Stromal cell of bone marrow (primary cell): ENCODE measurements around the gene COL13A1.

Source experiments
- DNase-seq: peaks from one replicate; pipeline ENCODE4 v3.0.0-alpha.2; 2012; ENCODE audit warnings: low read depth

The COL13A1 gene

DNA sequence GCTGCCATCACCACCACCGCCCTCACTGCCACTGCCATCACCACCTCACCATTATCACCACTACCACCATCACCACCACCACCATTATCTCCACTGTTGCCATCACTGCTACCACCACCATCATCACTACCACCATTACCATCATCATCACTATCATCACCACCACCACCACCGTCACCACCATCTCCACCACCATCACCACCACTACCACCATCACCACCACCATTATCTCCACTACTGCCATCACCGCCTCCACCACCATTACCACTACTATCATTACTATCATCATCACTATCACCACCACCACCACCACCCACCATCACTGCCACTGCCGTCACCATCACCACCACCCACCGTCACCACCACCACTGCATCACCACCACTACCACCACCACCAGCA lies 9.9 kb upstream of the COL13A1 start:
- no peak for DNase-seq

DNA sequence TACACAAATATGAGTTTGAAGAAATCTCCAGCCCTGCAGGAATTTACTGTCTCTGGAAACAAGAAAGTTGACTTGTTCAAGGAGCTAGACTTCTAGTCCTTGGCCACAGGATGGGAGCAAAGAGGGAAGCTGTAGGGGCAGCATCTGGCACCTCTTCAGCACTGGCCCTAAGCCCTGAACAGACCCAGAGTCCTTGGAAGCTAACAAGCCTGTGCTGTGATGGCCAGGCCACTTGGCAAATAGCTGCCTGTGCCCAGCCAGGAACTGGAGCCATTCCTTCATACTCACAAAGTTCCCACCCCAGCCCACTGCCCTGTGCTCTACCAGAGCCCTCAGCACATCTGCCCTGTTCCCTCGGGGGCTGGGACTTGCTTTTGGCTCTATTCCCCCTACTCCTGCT lies 9.4 kb upstream of the COL13A1 start:
- DNase-seq, result no peak

DNA sequence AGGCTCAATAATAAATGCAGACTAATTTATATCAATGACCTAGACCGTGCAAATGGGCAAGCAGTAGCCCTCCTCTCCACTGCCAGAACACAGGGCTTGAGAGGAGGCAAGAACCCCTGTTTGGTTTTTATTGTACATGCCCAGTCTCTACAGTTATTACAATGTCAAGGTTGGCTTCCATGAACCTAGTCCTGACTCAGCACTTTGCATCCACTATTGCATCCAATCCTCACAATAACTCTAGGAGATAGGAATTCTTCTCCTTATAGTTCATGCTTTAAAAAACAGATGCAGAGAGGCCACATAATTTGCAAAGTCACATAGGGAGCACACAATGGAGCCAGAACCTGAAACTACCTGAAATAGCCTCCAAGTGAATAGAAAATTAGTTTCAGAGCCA lies 7.0 kb upstream of the COL13A1 start:
- DNase-seq, result no peak

DNA sequence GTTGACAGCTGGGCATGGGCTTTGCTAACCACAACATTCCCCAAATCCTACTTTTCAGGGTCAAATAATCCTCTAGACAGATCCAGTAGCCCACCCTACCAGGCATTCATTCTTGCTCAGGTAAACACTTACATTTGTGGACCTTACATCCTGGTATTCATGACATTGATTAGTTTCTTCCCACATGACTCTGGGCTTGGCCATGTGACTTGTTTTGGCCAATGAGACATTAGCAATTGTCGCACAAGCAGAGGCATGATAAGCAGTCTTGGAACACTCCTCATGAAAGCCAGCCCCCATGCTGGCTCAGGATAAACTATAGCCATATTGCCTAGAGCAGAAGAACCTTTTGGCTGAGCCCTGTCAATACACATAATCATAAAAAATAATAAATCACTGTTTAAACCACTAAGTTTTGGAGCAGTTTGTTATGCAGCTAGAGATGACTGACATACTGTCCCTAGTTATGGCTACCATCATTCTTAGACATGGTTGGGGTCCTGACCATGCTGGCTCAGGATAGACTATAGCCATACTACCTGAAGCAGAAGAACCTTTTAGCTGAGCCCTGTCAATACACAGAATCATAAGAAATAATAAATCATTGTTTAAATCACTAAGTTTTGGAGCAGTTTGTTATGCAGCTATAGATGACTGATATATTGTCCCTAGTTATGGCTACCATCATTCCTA lies 6.3 kb upstream of the COL13A1 start:
- DNase-seq, result no peak

DNA sequence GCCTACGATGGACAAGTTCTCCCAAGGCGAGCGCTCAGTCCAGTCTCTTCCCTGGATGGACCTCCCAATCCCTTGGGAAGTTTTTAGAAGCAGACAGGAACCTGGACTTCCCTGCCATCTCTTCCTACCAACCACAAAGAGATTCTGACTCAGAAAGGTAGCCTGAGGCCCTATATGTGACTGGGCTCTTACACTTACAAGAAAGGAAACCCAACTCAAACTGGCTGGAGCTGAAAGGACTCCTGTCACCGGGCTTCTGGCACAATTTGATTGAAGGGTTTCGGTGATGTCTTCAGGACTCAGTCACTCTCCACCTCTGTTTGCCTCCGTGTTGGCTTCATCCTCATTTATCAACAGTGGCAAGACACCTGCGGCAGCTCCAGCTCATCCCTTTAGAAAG lies 3.7 kb upstream of the COL13A1 start:
- no peak for DNase-seq

DNA sequence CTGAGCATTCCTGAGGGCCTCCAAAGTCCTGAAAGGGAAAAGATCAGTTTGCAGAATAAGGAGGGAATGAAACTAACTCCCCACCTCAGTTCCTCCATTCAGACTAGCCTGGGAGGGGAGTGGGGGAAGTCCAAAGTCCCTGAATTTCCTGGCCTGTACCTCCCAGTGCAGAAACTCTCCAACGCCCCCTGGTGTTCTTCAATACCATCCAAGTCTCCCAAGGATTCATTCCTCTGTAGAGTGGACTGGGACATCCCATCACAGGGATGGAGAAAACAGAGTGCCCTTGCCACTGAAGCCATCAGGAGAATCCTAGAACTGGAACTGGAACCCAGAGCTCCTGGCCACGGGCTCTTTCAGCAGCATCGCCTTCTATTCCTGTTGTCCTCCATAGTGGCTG lies 1.6 kb upstream of the COL13A1 start:
- DNase-seq, result peak; percentile 44

DNA sequence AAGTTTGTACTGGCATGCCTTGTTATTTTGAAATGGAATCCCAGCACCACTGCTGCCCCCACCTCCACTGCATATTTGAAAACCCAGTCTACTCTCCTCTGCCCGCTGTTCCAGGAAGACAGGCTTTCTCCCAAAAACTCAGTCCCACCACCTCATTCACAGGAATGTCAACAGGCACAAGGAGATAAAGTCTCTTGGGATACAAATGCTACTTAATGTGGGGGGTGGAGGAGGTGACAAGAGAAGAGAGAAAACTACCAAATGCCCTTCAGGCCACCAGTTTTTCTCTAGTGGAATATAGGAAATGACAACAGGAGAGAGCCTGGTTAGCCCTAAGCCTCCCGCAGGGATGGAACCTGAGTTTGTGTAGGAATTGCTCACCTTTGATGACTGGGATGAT lies 1.0 kb upstream of the COL13A1 start:
- DNase-seq, result no peak

DNA sequence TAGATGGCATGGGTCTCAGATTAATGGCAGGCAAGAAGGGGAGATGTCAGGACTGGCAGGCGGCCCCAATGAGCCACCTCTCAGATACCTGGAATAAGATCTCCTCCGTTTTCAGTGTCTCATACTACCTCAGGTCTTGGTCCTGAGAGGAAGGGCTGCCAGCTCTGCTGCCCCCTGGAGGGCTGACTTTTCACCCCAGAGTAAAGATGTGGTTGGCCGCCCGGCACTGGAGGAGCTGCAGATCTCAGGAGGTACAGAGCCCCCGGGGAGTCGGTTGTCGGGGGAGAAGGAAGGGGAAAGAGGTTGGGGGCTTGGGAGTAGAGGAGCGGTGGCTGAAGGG lies 642 bp upstream of the COL13A1 start:
- DNase-seq, result no peak

DNA sequence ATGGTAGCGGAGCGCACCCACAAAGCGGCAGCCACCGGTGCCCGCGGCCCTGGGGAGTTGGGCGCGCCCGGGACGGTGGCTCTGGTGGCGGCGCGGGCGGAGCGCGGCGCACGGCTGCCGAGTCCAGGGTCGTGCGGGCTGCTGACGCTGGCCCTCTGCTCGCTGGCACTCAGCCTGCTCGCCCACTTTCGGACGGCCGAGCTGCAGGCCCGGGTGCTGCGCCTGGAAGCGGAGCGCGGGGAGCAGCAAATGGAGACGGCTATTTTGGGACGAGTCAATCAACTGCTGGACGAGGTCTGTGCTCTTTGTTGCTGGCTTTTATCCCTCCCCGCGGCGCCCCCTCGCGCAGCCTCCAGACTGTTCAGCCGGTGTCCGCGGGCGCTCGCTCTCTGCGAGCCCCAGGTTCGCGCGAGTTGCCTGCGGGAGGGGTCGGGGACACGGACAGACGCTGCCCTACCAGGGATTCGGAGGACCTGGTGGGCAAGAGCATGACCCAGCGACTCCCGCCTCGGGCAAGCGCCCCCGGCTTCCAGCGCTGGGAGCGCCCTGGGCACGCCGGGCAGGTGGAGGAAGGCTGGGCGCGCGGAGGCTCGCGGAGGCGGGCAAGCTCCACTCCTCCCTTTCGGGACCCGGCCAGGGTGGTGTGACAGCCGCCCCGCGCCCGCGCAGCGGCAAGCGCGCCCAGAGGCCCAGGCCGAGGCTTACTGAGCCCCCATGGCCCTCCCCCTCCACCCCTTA lies 887 bp downstream of the COL13A1 start:
- no peak for DNase-seq

DNA sequence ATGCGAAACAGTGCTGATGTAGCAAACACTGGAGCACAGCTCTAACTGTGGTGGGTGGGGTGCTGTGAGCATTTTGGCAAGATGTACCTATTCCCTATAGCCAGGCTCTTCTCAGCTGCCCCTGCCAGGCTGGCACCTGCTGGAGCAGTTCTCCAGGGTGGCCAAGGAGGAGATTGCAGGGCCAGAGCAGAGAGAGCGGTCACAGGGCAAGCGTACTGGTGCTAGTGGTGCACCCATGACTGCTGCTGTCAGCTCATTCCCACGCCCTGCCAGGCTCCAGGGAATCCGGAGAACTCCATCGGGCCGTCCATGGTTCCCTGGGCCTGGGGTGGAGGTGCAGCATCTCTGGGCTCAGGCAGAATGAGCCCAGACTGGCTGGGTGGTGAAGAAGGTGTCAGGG lies 2.1 kb downstream of the COL13A1 start:
- DNase-seq, result no peak

DNA sequence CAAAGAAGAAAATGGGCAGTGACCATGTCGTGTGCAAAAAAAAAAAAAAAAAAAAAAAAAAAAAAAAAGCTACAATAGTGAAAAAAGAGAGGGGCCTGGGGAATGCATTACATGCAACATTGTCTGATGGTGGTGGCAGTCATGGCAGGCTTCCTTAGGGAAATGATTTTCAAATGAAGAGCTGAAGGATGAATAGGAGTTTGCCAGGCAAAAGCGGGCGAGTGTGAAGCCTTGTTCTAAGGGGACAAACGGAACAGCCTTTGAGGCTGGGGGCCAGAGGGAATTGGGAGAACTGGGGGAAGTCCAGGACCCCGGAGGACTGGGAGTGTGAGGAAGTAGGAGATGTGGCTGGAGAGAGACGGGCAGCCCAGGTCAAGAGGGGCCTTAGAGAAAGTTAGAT lies 3.1 kb downstream of the COL13A1 start:
- no peak for DNase-seq

DNA sequence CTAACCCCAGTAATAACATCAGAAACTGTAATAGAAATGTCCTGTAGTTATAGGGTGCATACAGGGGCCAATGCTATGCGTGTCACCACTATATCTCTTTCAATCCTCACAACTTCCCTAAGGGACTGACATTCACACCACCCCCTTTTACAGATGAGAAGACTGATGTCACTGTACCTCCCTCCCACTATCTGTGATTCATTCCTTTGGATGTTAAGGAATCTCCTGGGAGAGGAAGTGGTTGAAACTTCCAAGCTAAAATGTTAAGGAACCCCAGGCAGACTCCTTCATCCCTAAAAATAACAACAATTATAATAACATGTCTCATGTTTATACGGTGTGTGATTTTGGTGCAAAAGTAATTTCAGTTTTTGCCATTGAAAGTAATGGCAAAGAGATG lies 5.4 kb downstream of the COL13A1 start:
- no peak for DNase-seq

DNA sequence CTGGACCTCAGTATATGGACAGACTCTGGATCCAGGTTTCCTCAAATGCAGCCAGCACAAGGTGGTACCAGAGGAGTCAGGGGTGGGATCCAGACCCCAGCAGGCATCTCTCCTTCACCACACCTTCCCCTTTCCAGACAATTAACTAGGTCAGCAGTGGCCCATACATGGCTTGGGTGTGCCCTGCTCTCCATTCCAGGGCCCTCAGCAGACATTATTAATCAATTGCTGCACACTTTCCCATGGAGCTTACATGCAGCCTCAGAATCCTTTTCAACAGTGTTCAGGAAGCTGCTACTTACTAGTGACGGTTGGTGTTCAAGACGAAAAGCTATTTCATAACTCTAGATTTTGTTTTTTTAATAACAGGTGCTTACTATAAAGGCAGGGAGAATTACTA lies 6.0 kb downstream of the COL13A1 start:
- no peak for DNase-seq

DNA sequence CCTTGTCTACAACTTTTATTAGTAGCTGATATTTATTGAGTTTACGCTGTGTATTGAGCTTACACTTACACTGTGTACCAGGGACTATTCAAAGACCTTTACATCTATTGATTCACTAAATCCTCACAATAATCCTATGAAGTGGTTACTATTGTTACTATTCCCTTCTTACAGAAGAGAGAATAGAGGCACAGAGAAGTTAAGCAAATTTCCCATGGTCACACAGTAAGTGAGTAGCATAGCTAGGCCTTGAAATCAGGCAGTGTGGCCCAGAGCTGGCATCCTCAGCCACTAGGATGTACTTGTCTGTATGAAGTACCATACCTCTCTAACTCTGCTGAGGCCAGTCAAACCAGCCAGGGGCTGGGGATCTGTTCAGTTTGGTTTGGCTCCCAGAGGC lies 7.6 kb downstream of the COL13A1 start:
- no peak for DNase-seq

DNA sequence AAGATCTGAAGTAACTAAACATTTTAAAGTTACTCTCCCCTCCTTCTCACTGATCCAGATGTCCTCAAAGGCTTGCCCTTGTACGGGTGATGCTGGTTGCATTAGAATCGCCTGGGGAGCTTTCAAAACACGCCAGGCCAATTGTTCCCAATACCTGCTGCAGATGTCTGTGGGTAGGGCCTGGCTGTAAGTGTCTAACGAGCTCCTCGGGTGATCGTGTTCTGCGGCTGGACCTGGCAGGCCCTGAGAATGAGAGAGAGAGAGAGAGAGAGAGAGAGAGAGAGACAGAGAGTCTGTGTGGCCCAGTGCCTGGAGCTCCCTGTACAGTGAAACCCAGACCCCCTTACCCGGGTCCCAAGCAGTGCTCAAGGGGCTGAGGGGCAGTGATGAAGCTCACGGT lies 8.4 kb downstream of the COL13A1 start:
- DNase-seq, result no peak

DNA sequence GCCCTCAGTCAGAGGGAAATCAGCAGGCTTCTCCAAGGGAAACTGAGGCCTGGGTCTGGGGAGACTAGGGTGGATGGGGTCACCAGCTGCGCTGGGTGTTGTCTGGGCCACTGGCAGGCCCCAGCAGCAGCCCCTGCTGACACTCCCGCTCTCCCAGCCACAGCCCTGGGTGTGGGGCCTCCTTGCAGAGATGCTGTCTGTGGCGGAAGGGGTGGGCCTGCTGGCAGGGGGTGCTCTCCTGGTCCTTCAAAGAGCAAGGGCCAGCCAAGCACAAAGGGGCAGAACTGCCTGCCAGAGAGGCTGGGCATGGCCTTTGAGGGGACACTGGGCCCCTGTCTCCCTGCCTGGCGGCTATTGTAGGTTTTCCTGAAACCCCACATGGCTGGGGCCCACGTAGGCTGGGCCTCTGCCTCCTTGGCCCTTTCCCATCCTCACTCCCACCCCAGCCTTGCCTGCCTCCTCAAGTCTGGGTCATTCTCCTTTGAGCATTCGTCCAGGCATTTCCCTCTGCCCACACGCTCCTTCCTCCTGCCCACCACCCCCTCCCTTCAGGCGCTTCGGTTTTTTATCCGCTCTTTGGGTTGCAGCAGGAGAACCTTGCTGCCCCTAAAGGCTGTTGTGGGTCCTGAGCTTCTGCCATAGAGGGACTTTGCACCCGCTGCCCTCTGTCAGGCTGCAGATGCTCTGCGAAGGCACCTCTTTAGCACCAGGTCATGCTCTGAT lies 9.1 kb downstream of the COL13A1 start:
- DNase-seq, result no peak

DNA sequence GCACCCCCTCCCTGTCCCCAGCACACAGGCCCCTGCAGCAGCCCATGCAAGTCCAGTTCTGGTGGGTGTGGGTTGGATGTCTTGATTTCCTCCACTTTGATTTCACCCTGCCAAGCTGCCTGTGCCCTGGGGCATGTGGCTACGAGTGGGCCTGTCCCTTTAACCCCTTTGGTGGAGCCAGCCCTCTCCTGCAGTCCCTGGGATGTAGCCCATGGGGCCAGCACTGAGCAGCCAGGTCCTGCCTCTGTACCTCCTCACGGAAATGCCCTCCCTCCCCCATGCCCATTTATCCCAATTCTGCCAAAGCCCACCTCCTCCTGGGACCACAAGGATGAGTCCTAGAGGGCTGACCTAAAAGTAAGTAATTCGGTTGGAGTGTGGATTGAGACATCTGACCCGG lies 11.9 kb downstream of the COL13A1 start:
- DNase-seq, result no peak

DNA sequence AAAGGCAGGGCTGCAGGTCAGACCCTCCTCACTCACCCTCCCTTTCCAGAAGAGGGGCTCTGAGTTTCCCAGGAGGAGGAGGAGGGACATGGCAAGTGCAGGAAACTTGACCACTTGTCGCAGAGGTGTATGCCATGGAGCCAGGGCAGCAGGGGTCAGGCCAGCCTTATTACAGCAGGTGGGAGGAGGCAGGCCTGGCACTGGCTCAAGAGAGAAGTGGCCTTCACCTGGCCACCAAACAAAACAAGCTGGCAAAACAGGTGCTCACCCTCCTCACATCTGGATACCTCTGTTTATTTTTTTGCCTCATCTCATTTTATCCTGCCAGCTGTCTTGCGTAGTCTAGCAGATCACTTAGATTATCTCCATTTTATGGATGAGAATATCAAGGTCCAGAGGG lies 12.5 kb downstream of the COL13A1 start:
- no peak for DNase-seq

DNA sequence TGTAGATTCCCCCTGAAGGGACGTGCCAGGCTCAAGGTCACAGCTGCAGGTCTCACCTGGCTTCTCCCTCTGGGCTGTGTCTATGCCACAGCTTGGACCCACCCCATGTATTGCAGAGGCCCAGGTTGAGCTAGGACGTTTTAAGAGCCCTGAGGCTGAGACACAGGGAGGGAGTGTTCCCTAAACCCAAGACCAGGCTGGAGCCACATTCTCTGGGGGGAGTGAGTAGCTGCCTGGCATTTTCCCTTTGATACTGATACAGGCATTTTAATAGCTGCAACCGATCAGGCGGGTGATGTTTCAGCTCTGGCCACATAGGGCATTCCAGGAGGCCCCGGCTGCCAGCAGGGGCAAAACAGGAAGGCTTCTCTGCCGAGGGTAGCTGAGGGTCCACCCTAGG lies 13.4 kb downstream of the COL13A1 start:
- DNase-seq, result no peak

DNA sequence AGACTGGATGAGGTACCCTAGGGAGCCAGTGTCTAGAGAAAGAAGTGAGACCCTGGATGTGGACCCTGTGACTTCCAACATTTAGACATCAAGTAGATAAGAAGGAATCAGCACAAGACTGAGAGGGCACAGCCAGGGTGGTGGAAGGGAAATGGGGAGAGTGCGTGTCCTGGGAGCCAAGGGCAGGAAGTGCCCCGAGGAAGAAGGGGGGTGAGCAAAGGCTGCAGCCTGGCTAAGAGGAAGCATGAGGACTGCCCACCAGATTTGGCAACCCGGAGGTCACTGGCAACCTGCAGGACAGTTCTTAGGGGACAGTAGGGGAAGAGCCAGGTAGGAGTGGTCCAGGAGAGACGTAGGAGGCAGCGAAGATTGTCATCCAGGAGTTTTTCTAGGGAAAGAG lies 14.8 kb downstream of the COL13A1 start:
- DNase-seq, result no peak

DNA sequence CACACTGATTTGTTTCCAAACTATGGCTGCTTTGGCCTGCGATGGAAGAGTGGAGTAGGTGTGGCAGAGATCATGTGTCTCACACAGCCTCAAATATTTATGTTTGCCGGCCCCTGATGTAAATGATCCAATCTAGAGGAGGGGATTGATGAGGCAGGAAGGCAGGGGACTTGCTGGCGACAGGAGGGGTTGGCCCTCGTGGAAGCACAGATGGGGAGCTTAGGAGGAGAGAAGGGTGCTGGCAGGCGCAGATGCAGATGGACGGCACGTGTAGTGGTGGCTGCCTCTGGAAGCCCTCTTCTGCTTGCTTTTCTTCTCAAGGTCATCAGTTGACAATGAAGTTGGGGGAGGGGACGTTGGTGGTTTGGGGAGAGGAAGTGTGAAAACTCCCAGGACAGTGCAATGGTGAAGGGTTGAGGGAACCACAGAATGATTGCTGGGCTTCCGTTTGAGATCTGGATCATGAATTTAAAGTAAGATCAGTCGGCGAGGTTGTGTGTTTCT lies 15.4 kb downstream of the COL13A1 start:
- no peak for DNase-seq

DNA sequence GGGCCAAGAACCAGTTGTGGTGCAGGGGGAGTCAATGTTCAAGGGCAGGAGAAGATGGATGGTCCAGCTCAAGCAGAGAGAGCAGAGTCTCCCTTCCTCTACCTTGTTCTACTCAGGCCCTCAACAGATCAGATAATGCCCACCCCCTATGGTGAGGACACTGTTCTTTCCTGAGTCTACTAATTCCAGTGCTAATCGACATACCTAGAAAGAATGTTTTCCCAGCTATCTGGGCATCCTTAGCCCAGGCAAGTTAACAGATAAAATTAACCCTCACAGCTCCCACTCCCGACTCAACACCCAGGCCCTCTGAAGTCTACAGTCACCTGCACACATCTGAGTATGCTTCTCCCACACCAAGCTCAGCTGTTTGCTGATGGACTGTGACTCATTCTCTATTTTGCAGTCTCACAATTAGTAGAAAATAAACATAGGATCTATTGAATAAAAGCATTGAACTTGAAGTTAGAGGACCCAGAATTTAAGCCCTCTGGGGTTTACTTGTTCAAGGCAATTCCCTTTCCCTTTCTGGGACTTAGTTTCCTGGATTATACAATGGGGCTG lies 17.1 kb downstream of the COL13A1 start:
- no peak for DNase-seq
